NB4 (cell line): Measurements from ENCODE around the gene L3MBTL3.

ENCODE experiments used
- DNase-seq: peaks from one replicate; pipeline ENCODE4 v3.0.0; 2010; ENCODE audit warnings: low read depth
- H3K4me3 ChIP-seq: one replicate; pipeline ENCODE4 v1.5.1; 2011; ENCODE audit warnings: mild to moderate bottlenecking, low read depth, low read length, moderate library complexity
- MYC ChIP-seq: IDR thresholded peaks from 2 replicates; pipeline ENCODE4 v1.6.1; 2011; ENCODE audit warnings: low read depth, low read length
- POLR2A ChIP-seq: IDR thresholded peaks from 2 replicates; pipeline ENCODE4 v1.6.1; 2011; ENCODE audit warnings: mild to moderate bottlenecking; ENCODE audit not compliant: insufficient read length; ENCODE audit errors: extremely low read depth
- TF ChIP-seq, protein P1 (sequence below): IDR thresholded peaks from 2 replicates; pipeline ENCODE4 v1.6.1; 2011; ENCODE audit warnings: low read depth, low read length
- TF ChIP-seq, protein P2 (sequence below): IDR thresholded peaks from one replicate; pipeline ENCODE4 v1.5.1; 2012; ENCODE audit warnings: low read depth, low read length

Gene L3MBTL3

GRCh38 chr6:130119211-130119610 is 100.8 kb downstream of the L3MBTL3 start:
- no peak for DNase-seq
- no peak overlapping the region for H3K4me3 ChIP-seq
- TF ChIP-seq MYC (no peak), POLR2A (no peak)
- TF ChIP-seq, protein P1, sequence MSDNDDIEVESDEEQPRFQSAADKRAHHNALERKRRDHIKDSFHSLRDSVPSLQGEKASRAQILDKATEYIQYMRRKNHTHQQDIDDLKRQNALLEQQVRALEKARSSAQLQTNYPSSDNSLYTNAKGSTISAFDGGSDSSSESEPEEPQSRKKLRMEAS, result no peak
- TF ChIP-seq, protein P2, sequence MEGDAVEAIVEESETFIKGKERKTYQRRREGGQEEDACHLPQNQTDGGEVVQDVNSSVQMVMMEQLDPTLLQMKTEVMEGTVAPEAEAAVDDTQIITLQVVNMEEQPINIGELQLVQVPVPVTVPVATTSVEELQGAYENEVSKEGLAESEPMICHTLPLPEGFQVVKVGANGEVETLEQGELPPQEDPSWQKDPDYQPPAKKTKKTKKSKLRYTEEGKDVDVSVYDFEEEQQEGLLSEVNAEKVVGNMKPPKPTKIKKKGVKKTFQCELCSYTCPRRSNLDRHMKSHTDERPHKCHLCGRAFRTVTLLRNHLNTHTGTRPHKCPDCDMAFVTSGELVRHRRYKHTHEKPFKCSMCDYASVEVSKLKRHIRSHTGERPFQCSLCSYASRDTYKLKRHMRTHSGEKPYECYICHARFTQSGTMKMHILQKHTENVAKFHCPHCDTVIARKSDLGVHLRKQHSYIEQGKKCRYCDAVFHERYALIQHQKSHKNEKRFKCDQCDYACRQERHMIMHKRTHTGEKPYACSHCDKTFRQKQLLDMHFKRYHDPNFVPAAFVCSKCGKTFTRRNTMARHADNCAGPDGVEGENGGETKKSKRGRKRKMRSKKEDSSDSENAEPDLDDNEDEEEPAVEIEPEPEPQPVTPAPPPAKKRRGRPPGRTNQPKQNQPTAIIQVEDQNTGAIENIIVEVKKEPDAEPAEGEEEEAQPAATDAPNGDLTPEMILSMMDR, result no peak

DNA sequence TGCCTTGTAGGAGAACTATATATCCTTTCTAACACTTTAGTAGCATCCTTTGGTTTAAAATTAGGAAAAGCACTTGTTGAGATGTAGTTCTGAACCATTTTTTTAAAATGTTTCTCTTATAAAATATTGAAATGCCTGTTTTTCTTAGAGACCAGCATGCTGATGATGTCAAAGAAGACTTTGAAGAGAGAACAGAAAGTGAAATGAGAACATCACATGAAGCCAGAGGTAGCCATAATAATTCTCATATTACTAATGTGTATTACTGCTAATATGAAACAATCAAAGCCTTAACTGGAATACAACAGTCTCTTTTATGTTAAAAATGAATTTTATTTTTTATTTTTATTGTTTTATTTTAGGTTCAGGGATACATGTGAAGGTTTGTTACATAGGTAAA is 102.3 kb downstream of the L3MBTL3 start:
- DNase-seq, result no peak
- no peak overlapping the region for H3K4me3 ChIP-seq
- no peak for TF ChIP-seq MYC
- TF ChIP-seq, protein P2, result no peak
- no peak for TF ChIP-seq POLR2A
- TF ChIP-seq, protein P1, result no peak

DNA sequence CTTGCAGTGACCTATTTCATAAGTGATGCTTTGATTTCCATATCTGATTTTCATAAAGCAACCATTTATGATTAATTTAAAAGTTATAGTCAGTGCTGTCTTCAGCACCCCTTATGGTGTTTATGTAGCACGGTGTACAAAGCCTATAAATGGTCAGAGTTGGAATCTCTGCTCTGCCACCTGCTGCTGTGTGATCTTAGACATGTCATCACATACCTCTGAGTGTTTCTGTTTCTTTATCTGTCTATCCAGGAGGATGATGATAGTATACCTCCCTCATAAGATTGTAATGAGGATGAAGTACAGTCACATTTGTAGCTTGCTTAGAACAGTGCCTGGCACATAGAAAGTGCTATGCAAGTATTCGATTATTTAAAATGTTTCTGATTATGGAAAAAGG is 103.9 kb downstream of the L3MBTL3 start:
- no peak for DNase-seq
- TF ChIP-seq, protein P2, result no peak
- TF ChIP-seq, protein P1, result no peak
- TF ChIP-seq POLR2A (no peak), MYC (no peak)
- H3K4me3 ChIP-seq, result no peak overlapping the region

GRCh38 chr6:130127195-130127594 is 108.8 kb downstream of the L3MBTL3 start:
- no peak overlapping the region for H3K4me3 ChIP-seq
- DNase-seq, result no peak
- TF ChIP-seq, protein P1, result no peak
- TF ChIP-seq POLR2A (no peak), MYC (no peak)
- TF ChIP-seq, protein P2, result no peak

GRCh38 chr6:130128326-130128725 is 109.9 kb downstream of the L3MBTL3 start:
- TF ChIP-seq POLR2A, result no peak
- no peak for TF ChIP-seq MYC
- TF ChIP-seq, protein P2, result no peak
- TF ChIP-seq, protein P1, result no peak
- no peak overlapping the region for H3K4me3 ChIP-seq
- peak; percentile 16 for DNase-seq
